HEK293 (cell line): ENCODE data around the gene CLEC6A.

Experiments used
- CTCF ChIA-PET: fragments of 350-600 bp; formaldehyde crosslinking; extraction: SDS; loops from one replicate; lab custom pipeline; 2021; ENCODE audit warnings: antibody characterized with exemption; lab: Yijun Ruan, JAX
- POLR2A ChIA-PET: fragments of 300-600 bp; formaldehyde crosslinking; extraction: SDS; loops from one replicate; lab custom pipeline; 2020; ENCODE audit warnings: antibody characterized with exemption, inconsistent platforms; lab: Yijun Ruan, JAX
- H3K27ac ChIP-seq: fragments of 200-500 bp; sonication (Bioruptor generic); 2 replicates; pipeline ENCODE4 v1.5.1; 2014; ENCODE audit warnings: low read depth, low read length, control low read depth, inconsistent platforms; ENCODE audit errors: extremely low read depth
- H3K36me3 ChIP-seq, 2 experiments: fragments of 200-500 bp in 1 of 2; sonication (Bioruptor generic) in 1 of 2; 1 replicate in 1 of 2; 2 replicates in 1 of 2; pipeline ENCODE4 v1.5.1; 2014 to 2017; ENCODE audit warnings: inconsistent platforms in 2 of 2, low read length in 2 of 2; ENCODE audit not compliant: control insufficient read depth in 2 of 2, insufficient read depth in 1 of 2
- H3K4me1 ChIP-seq: fragments of 200-500 bp; sonication (Bioruptor generic); 2 replicates; pipeline ENCODE4 v1.5.1; 2014; ENCODE audit warnings: mild to moderate bottlenecking, low read length, inconsistent platforms; ENCODE audit not compliant: control insufficient read depth, insufficient read depth
- H3K4me3 ChIP-seq: 2 replicates; pipeline ENCODE4 v1.5.1; 2011; ENCODE audit warnings: low read depth, mild to moderate bottlenecking, control low read depth, low read length, moderate library complexity
- H3K9me3 ChIP-seq: fragments of 200-500 bp; sonication (Bioruptor generic); 2 replicates; pipeline ENCODE4 v1.5.1; 2014; ENCODE audit warnings: low read depth, low read length, inconsistent platforms; ENCODE audit not compliant: control insufficient read depth, insufficient read depth
- BCL6B ChIP-seq: fragments of 450-650 bp; formaldehyde crosslinking; IDR thresholded peaks from 2 replicates; pipeline ENCODE4 v1.5.1; 2017; ENCODE audit warnings: missing biosample characterization, missing genetic modification characterization
- HOXC10 ChIP-seq: sonication (generic); formaldehyde crosslinking; IDR thresholded peaks from 2 replicates; pipeline ENCODE4 v1.8.1; 2023; ENCODE audit warnings: mild to moderate bottlenecking, missing genetic modification reagents
- OVOL3 ChIP-seq: fragments of 450-650 bp; formaldehyde crosslinking; IDR thresholded peaks from 2 replicates; pipeline ENCODE4 v1.5.1; 2016; ENCODE audit warnings: missing biosample characterization, missing genetic modification characterization
- PRDM2 ChIP-seq: fragments of 450-650 bp; formaldehyde crosslinking; IDR thresholded peaks from 2 replicates; pipeline ENCODE4 v1.5.1; 2016; ENCODE audit warnings: missing biosample characterization, missing genetic modification characterization, borderline replicate concordance
- ZBTB17 ChIP-seq: fragments of 450-650 bp; formaldehyde crosslinking; IDR thresholded peaks from 2 replicates; pipeline ENCODE4 v1.5.1; 2016; ENCODE audit warnings: missing biosample characterization, missing genetic modification characterization
- ZNF184 ChIP-seq: fragments of 450-650 bp; IDR thresholded peaks from 2 replicates; pipeline ENCODE4 v1.5.1; 2018; ENCODE audit warnings: missing biosample characterization, mild to moderate bottlenecking, missing genetic modification characterization
- ZNF223 ChIP-seq: fragments of 450-650 bp; formaldehyde crosslinking; IDR thresholded peaks from 2 replicates; pipeline ENCODE4 v1.5.1; 2016; ENCODE audit warnings: missing biosample characterization, missing genetic modification characterization
- ZNF292 ChIP-seq: fragments of 450-650 bp; formaldehyde crosslinking; IDR thresholded peaks from 2 replicates; pipeline ENCODE4 v1.5.1; 2016; ENCODE audit warnings: low read depth, missing biosample characterization, missing genetic modification characterization, borderline replicate concordance
- ZNF311 ChIP-seq: fragments of 450-650 bp; formaldehyde crosslinking; IDR thresholded peaks from 2 replicates; pipeline ENCODE4 v1.5.1; 2017; ENCODE audit warnings: missing biosample characterization, missing genetic modification characterization, borderline replicate concordance
- ZNF391 ChIP-seq: fragments of 450-650 bp; formaldehyde crosslinking; IDR thresholded peaks from 2 replicates; pipeline ENCODE4 v1.5.1; 2016; ENCODE audit warnings: low read depth, missing biosample characterization, missing genetic modification characterization, borderline replicate concordance
- ZNF518A ChIP-seq: fragments of 450-650 bp; formaldehyde crosslinking; conservative IDR thresholded peaks from 2 replicates; pipeline ENCODE4 v1.5.1; 2016; ENCODE audit warnings: low read depth, missing biosample characterization, missing genetic modification characterization
- ZNF544 ChIP-seq: fragments of 450-650 bp; formaldehyde crosslinking; IDR thresholded peaks from 2 replicates; pipeline ENCODE4 v1.5.0; 2017; ENCODE audit warnings: missing biosample characterization, missing genetic modification characterization
- ZNF623 ChIP-seq: fragments of 450-650 bp; formaldehyde crosslinking; IDR thresholded peaks from 2 replicates; pipeline ENCODE4 v1.5.1; 2016; ENCODE audit warnings: missing biosample characterization, missing genetic modification characterization
- ZNF645 ChIP-seq: fragments of 450-650 bp; formaldehyde crosslinking; IDR thresholded peaks from 2 replicates; pipeline ENCODE4; 2016; ENCODE audit warnings: missing biosample characterization, missing genetic modification characterization
- ZNF701 ChIP-seq: fragments of 450-650 bp; formaldehyde crosslinking; IDR thresholded peaks from 2 replicates; pipeline ENCODE4 v1.5.1; 2016; ENCODE audit warnings: missing biosample characterization, missing genetic modification characterization
- ZNF791 ChIP-seq: fragments of 450-650 bp; formaldehyde crosslinking; IDR thresholded peaks from 2 replicates; pipeline ENCODE4 v1.5.1; 2016; ENCODE audit warnings: missing biosample characterization, missing genetic modification characterization
- ZSCAN18 ChIP-seq: fragments of 450-650 bp; formaldehyde crosslinking; IDR thresholded peaks from 2 replicates; pipeline ENCODE4 v1.5.1; 2016; ENCODE audit warnings: missing biosample characterization, missing genetic modification characterization
- TF ChIP-seq, protein P1 (sequence below): fragments of 450-650 bp; formaldehyde crosslinking; IDR thresholded peaks from 2 replicates; pipeline ENCODE4 v1.5.1; 2016; ENCODE audit warnings: missing biosample characterization, missing genetic modification characterization

CLEC6A gene

GRCh38 chr12:8471090-8471489, 15.3 kb downstream of the CLEC6A start:
- TF ChIP-seq ZNF791 (tag by site-specific recombination) (no peak), HOXC10 (CRISPR knock-in tag) (no peak), ZNF623 (no peak), ZNF223 (tag by site-specific recombination) (no peak), ZNF311 (tag by site-specific recombination) (no peak), ZSCAN18 (tag by site-specific recombination) (no peak), ZNF391 (tag by site-specific recombination) (no peak), OVOL3 (tag by site-specific recombination) (no peak), ZBTB17 (no peak)
- TF ChIP-seq, protein P1, sequence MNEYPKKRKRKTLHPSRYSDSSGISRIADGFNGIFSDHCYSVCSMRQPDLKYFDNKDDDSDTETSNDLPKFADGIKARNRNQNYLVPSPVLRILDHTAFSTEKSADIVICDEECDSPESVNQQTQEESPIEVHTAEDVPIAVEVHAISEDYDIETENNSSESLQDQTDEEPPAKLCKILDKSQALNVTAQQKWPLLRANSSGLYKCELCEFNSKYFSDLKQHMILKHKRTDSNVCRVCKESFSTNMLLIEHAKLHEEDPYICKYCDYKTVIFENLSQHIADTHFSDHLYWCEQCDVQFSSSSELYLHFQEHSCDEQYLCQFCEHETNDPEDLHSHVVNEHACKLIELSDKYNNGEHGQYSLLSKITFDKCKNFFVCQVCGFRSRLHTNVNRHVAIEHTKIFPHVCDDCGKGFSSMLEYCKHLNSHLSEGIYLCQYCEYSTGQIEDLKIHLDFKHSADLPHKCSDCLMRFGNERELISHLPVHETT (tag by site-specific recombination): no peak
- Histone ChIP-seq H3K4me1 (no peaks in the 10 kb centered on the region), H3K27ac (no peak overlapping the region), H3K9me3 (no peaks in the 10 kb centered on the region), H3K36me3 (no peaks in the 10 kb centered on the region), H3K4me3 (no peak overlapping the region)
- POLR2A ChIA-PET: no interaction called here
- CTCF ChIA-PET: no interaction called here

DNA sequence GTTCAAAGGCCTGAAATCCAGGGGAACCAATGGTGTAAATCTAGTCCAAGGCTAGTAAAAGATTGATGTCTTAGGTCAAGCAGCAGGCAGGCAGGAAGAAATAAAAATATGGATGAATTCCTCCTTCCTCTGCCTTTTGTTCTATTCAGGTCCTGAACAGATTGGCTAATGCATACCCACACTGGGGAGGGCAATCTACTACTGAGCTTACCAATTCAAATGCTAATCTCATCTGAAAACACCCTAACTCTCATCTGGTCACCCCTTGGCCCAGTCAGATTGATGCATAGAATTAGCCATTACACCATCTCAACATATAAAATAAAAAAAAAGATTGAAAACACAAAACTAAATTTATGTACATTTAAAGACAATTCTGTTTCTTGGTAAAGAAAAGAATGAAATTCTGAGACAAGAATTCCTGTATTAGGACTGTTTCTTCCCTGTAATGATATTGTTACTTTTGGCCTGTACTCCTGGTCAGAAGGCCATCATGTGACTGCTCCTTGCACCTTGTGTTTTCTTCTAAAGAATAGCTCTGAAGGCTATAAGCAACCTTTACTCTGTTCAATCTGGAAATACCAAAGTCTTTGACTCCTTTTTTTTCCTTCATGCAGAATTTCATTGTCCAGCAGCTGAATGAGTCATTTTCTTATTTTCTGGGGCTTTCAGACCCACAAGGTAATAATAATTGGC, 19.9 kb downstream of the CLEC6A start:
- Histone ChIP-seq H3K9me3 (no peaks in the 10 kb centered on the region), H3K4me3 (no peak overlapping the region), H3K27ac (no peak overlapping the region), H3K4me1 (no peaks in the 10 kb centered on the region), H3K36me3 (no peaks in the 10 kb centered on the region)
- ChIA-PET CTCF (no interaction called here), POLR2A (no interaction called here)
- TF ChIP-seq ZNF292 (tag by site-specific recombination) (no peak), ZNF544 (tag by site-specific recombination) (no peak), ZNF518A (no peak), ZNF645 (tag by site-specific recombination) (no peak), PRDM2 (no peak), ZNF701 (tag by site-specific recombination) (no peak), ZNF184 (tag by site-specific recombination) (no peak), BCL6B (tag by site-specific recombination) (no peak)
